ENCODE data around the gene CLSTN2.

CLSTN2 gene

DNA sequence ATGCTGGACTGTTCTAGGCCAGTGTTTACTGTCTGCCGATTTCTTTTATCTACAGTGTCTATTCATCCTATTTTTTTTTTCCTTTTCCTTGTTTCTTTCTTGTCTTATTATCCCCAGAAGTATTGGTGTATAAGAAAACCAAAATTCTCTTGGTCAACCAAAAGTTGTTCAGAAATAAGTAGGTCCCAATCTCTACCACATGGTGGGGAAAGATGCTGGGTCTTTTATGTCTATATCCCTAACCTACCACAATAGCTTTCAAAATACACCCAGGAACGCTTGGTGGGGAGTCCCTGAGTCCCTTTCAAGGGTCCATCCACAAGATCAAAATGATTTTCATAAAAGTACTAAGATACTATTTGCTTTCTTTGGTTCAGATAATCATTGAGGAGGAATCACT, 225.6 kb downstream of the CLSTN2 start:
- ChIA-PET CTCF (interaction anchor here (1.2 kb wide), 1 partner anchor 9 kb away, joined by 4 read pairs; no protein-coding TSS in a partner anchor), POLR2A (no interaction called here)
- DNase-seq (ENCODE audit: extremely low spot score) = no peak
- TF ChIP-seq, protein P1, sequence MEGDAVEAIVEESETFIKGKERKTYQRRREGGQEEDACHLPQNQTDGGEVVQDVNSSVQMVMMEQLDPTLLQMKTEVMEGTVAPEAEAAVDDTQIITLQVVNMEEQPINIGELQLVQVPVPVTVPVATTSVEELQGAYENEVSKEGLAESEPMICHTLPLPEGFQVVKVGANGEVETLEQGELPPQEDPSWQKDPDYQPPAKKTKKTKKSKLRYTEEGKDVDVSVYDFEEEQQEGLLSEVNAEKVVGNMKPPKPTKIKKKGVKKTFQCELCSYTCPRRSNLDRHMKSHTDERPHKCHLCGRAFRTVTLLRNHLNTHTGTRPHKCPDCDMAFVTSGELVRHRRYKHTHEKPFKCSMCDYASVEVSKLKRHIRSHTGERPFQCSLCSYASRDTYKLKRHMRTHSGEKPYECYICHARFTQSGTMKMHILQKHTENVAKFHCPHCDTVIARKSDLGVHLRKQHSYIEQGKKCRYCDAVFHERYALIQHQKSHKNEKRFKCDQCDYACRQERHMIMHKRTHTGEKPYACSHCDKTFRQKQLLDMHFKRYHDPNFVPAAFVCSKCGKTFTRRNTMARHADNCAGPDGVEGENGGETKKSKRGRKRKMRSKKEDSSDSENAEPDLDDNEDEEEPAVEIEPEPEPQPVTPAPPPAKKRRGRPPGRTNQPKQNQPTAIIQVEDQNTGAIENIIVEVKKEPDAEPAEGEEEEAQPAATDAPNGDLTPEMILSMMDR (IDR thresholded peaks at IDR 0.05; ENCODE audit: control extremely low read depth, extremely low read depth, low read depth, missing control alignments) = no peak

DNA sequence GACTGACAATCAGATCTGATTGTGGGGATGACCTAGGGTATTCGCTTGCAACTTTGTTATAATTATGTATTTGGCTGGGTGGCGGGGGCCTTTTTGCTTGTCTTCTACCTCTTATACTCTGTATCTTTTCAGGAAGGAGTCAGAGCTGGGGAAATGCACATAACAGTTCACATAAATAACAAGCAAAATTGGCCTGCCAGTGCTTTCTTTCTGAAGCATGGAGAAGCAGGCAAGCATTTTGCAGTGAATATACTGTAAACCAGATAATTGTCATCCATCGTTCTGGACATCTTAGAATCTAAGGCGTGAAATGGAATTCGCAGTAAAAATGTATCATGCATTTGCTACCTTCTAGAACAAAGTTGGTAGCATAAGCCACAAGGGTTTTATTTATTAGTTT, 227.6 kb downstream of the CLSTN2 start:
- CTCF ChIA-PET = no interaction called here
- TF ChIP-seq, protein P1 (IDR thresholded peaks at IDR 0.05; ENCODE audit: control extremely low read depth, extremely low read depth, low read depth, missing control alignments) = no peak
- POLR2A ChIA-PET = no interaction called here
- no peak for DNase-seq (ENCODE audit: extremely low spot score)

DNA sequence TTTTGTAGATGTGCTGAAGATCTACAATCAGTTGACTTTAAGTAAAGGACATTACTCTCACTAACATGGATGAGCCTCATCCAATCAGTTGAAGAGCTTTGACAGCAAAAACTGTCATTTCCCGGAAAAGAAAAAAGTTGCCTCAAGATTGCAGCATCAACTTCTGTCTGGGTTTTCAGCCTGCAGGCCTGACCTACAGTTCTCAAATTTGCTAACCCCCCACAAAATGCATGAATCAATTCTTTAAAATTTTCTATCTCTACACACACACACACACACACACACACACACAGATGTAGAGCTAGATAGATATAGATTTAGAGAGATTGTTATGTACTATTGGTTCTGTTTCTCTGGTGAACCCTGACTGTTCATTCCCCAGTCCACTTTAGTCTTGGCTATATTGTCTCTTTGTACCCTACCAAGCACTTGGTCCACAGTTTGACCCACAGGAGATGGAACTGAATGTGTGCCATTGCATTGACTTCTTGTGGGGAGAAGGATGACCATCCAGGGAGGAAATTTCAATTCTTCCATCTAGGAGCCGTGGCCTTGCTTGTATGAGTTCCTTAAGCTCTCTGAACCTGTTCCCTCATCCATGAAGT, 228.3 kb downstream of the CLSTN2 start:
- TF ChIP-seq, protein P1 (IDR thresholded peaks at IDR 0.05; ENCODE audit: control extremely low read depth, extremely low read depth, low read depth, missing control alignments) = no peak
- ChIA-PET CTCF (no interaction called here), POLR2A (no interaction called here)
- no peak for DNase-seq (ENCODE audit: extremely low spot score)

DNA sequence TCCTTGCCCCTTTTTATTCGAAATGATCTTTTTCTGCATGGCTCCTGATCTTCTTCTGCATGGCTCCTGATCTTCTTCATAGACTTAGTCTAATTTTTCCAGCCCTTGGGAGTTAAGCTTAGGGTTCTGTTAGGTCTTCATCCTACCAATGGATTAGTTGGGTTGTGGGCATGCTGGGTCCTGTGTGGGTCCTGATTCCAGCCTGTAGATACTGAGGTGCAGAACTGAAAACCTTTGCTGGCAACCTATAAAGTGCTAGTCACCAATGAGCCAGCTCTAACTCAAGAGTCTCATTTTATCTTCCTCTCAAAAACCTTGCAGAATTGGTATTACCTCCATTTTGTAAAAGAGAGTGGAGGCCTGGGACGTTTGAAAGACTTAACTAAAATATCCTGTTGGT, 229.2 kb downstream of the CLSTN2 start:
- CTCF ChIA-PET = interaction anchor here (0.6 kb wide), 1 partner anchor 13 kb away, joined by 3 read pairs; no protein-coding TSS in a partner anchor

DNA sequence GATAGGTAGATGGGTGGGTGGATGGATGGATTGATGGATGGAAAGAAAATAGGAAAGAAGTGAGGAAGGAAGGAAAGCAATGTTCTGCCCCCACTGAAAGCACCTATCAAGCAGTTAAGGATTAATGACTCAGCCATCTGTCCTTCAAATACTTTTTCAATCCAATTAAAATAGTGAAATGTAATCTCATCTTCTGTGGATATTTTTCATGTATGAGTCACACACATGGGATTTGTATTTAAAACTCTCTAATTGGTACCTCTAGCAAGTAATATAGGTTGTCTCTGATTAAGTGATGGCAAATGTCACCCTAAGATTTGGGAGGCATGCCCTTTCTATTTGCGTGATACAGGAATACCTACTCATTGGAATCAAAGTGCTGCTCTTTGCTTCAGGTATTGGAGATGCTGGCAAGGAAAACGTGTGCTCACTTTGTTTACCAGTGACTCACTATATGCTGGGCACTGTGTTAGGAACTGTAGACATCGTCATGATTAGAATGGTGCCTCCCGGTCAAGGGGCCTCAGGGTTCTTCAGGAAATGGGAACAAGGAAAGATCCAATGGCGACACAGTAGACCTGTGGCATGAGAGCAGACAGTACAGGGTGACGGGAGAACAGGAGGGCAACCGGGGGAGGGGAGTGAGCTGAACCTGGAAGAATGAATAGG, 230.1 kb downstream of the CLSTN2 start:
- POLR2A ChIA-PET = no interaction called here
- DNase-seq (ENCODE audit: extremely low spot score) = no peak
- CTCF ChIA-PET = no interaction called here
- TF ChIP-seq, protein P1 (IDR thresholded peaks at IDR 0.05; ENCODE audit: control extremely low read depth, extremely low read depth, low read depth, missing control alignments) = no peak

More for the DNA sequence above, 229.2 kb downstream of the CLSTN2 start:
- POLR2A ChIA-PET = no interaction called here
- no peak for DNase-seq (ENCODE audit: extremely low spot score)
- TF ChIP-seq, protein P1 (IDR thresholded peaks at IDR 0.05; ENCODE audit: control extremely low read depth, extremely low read depth, low read depth, missing control alignments) = no peak

DNA sequence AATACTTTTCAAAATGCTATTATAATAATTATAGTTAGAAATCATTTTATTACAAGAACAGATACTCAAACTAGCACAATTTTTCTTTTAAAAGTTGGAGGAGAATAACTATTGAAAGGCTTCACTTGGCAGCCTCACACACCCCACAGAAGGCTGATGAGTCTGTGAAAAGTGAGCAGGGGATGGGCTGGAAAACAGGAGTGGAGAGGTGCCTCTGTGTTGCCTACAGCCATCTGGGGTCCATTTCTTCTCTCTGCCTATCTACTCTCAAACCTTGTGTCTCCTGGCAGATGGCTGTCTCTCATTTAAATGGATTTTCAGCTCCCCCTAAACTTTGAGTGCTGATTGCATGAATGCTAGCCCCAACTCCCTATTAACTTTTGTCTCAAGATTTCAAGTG, 230.8 kb downstream of the CLSTN2 start:
- DNase-seq (ENCODE audit: extremely low spot score) = no peak
- POLR2A ChIA-PET = no interaction called here
- CTCF ChIA-PET = interaction anchor here (1.7 kb wide), 1 partner anchor 18 kb away, joined by 5 read pairs; no protein-coding TSS in a partner anchor
- TF ChIP-seq, protein P1 (IDR thresholded peaks at IDR 0.05; ENCODE audit: control extremely low read depth, extremely low read depth, low read depth, missing control alignments) = no peak
